Neural cell (in vitro differentiated cells): ENCODE data around the gene INSR. TPM values are rescaled to one million over a fixed set of nuclear protein-coding genes. Genes with fewer than 3 reads are reported as not detected.

ENCODE experiments used
- H2AFZ ChIP-seq: fragments of 200-600, 300-800 bp; sonication (generic), shearing (Covaris generic); 2 replicates; pipeline ENCODE4 v1.6.0; 2014; ENCODE audit warnings: low read depth, mild to moderate bottlenecking, antibody characterized with exemption, low read length, moderate library complexity
- H3F3A ChIP-seq: fragments of 200-600 bp; shearing (Covaris generic); 2 replicates; pipeline ENCODE4 v1.6.1; 2016; ENCODE audit warnings: mild to moderate bottlenecking, moderate library complexity, mixed read lengths, antibody characterized with exemption, low read length; ENCODE audit not compliant: insufficient read depth, poor library complexity, severe bottlenecking
- H3K27ac ChIP-seq: fragments of 200-600, 300-800 bp; sonication (generic), shearing (Covaris generic); 2 replicates; pipeline ENCODE4 v1.5.1; 2014; ENCODE audit warnings: mild to moderate bottlenecking, low read length, moderate library complexity
- H3K27me3 ChIP-seq: fragments of 300-800, 200-600 bp; sonication (generic), shearing (Covaris generic); 2 replicates; pipeline ENCODE4 v1.6.0; 2014; ENCODE audit warnings: mild to moderate bottlenecking, low read depth, low read length, moderate library complexity; ENCODE audit not compliant: insufficient read depth
- H3K36me3 ChIP-seq: fragments of 300-800, 200-600 bp; sonication (generic), shearing (Covaris generic); 2 replicates; pipeline ENCODE4 v1.5.1; 2014; ENCODE audit warnings: mild to moderate bottlenecking, antibody characterized with exemption, low read length, moderate library complexity; ENCODE audit not compliant: insufficient read depth
- H3K4me2 ChIP-seq: fragments of 300-800, 200-600 bp; sonication (generic), shearing (Covaris generic); 2 replicates; pipeline ENCODE4 v1.6.0; 2014; ENCODE audit warnings: mild to moderate bottlenecking, low read length
- H3K4me3 ChIP-seq: fragments of 300-800, 200-600 bp; sonication (generic), shearing (Covaris generic); 2 replicates; pipeline ENCODE4 v1.5.1; 2014; ENCODE audit warnings: mild to moderate bottlenecking, low read length, moderate library complexity
- H3K79me2 ChIP-seq: fragments of 200-600 bp; shearing (Covaris generic); replicated peaks from 2 replicates; pipeline ENCODE4 v1.6.0; 2014; ENCODE audit warnings: mild to moderate bottlenecking, low read length, moderate library complexity; ENCODE audit not compliant: insufficient read depth
- H3K9ac ChIP-seq: fragments of 300-800, 200-600 bp; sonication (generic), shearing (Covaris generic); 2 replicates; pipeline ENCODE4 v1.6.1; 2016; ENCODE audit warnings: mild to moderate bottlenecking, low read length, mixed read lengths
- H3K9me2 ChIP-seq: fragments of 200-600 bp; shearing (Covaris generic); 2 replicates; pipeline ENCODE4 v1.6.1; 2016; ENCODE audit warnings: mild to moderate bottlenecking, low read length, mixed read lengths; ENCODE audit not compliant: insufficient read depth
- H3K9me3 ChIP-seq: fragments of 200-600, 300-800 bp; sonication (generic), shearing (Covaris generic); 2 replicates; pipeline ENCODE4 v1.6.1; 2016; ENCODE audit warnings: mild to moderate bottlenecking, mixed run types, low read length, moderate library complexity, mixed read lengths
- H4K20me1 ChIP-seq: fragments of 200-600 bp; shearing (Covaris generic); 2 replicates; pipeline ENCODE4 v1.6.1; 2016; ENCODE audit warnings: mild to moderate bottlenecking, mixed run types; ENCODE audit not compliant: insufficient read depth
- CTCF ChIP-seq: fragments of 450-650 bp; IDR thresholded peaks from 2 replicates; pipeline ENCODE4 v1.5.1; 2014; ENCODE audit warnings: antibody characterized with exemption, mild to moderate bottlenecking, moderate library complexity; ENCODE audit not compliant: poor library complexity, severe bottlenecking
- EP300 ChIP-seq: fragments of 450-650 bp; conservative IDR thresholded peaks from 2 replicates; pipeline ENCODE4 v1.6.1; 2014; ENCODE audit warnings: antibody characterized with exemption, mild to moderate bottlenecking, moderate library complexity; ENCODE audit not compliant: poor library complexity, severe bottlenecking
- EZH2 ChIP-seq: fragments of 200-600, 300-800 bp; shearing (Covaris generic), sonication (generic); IDR thresholded peaks from 2 replicates; pipeline ENCODE4 v1.6.1; 2014; ENCODE audit warnings: antibody characterized with exemption, low read length, borderline replicate concordance, mild to moderate bottlenecking; ENCODE audit not compliant: insufficient read depth, poor library complexity, severe bottlenecking
- MXI1 ChIP-seq: fragments of 450-650 bp; conservative IDR thresholded peaks from 2 replicates; pipeline ENCODE4 v1.6.1; 2014; ENCODE audit warnings: antibody characterized with exemption, mild to moderate bottlenecking; ENCODE audit not compliant: poor library complexity, severe bottlenecking
- POLR2AphosphoS5 ChIP-seq: IDR thresholded peaks from 2 replicates; pipeline ENCODE4 v1.6.1; 2012
- RAD21 ChIP-seq: fragments of 450-650 bp; conservative IDR thresholded peaks from 2 replicates; pipeline ENCODE4 v1.6.1; 2014; ENCODE audit warnings: antibody characterized with exemption, mild to moderate bottlenecking, moderate library complexity
- REST ChIP-seq: IDR thresholded peaks from 2 replicates; pipeline ENCODE4 v1.6.1; 2012; ENCODE audit warnings: borderline replicate concordance
- SMC3 ChIP-seq: fragments of 450-650 bp; conservative IDR thresholded peaks from 2 replicates; pipeline ENCODE4 v1.6.1; 2014; ENCODE audit warnings: antibody characterized with exemption, mild to moderate bottlenecking, moderate library complexity; ENCODE audit not compliant: poor library complexity
- TAF1 ChIP-seq: IDR thresholded peaks from 2 replicates; pipeline ENCODE4 v1.6.1; 2012; ENCODE audit warnings: low read depth
- polyA plus RNA-seq: library from polyadenylated mRNA; depleted of rRNA; stranded (reverse); fragments of >200 nt; gene quantifications from 2 replicates; pipeline ENCODE4 v1.2.3, GENCODE V29; 2014

INSR gene
- polyA plus RNA-seq, 1 donor from 2014 or later: 16.0 TPM

DNA sequence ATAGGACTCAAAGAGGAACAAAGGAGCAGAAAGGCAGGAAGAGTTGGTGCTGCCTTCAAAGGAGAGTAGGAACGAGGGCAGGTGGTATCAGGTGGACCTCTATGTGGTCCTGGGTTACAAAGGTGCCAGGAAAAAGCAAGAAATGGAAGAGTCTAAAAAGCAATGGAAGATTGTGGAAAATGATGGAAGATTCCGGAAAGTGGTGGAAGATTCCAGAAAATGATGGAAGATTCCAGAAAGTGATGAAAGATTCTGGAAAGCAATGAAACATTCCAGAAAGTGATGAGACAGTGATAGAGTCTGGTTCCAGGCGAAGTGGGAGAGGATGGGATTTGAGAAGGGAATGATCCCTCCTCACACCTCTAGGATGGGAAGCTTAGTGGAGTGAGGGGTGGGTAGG, 169.4 kb downstream of the INSR start (continued):
- no peak for TF ChIP-seq REST

- no peaks in the 10 kb centered on the region for H4K20me1 ChIP-seq
- H3F3A ChIP-seq: no peaks in the 10 kb centered on the region
- H3K9me3 ChIP-seq: no peaks in the 10 kb centered on the region
- H3K79me2 ChIP-seq: no peaks in the 10 kb centered on the region
- no peak overlapping the region for H2AFZ ChIP-seq
- H3K9ac ChIP-seq: no peak overlapping the region
- TF ChIP-seq MXI1: no peak
- no peak for TF ChIP-seq TAF1
- no peak for TF ChIP-seq SMC3
- no peak for TF ChIP-seq POLR2AphosphoS5
- no peak for TF ChIP-seq CTCF
- no peak for TF ChIP-seq RAD21
- TF ChIP-seq REST: no peak
- no peak for TF ChIP-seq EP300
- no peak for TF ChIP-seq EZH2
- H3K4me3 ChIP-seq: no peak overlapping the region
- H3K4me2 ChIP-seq: no peak overlapping the region
- H3K9me2 ChIP-seq: no peaks in the 10 kb centered on the region
- H3K36me3 ChIP-seq: peaks cover 13% of the 10 kb centered on the region
- no peaks in the 10 kb centered on the region for H3K27me3 ChIP-seq
- no peak overlapping the region for H3K27ac ChIP-seq
Observed at GRCh38 chr19:7122701-7123100, 171.5 kb downstream of the INSR start.
